ENCODE results near the gene GRAMD1B. TPM values are rescaled to one million over a fixed set of nuclear protein-coding genes. Genes with fewer than 3 reads are reported as not detected.
A peak's percentile ranks its signal among the peaks of the same experiment; 100 is the strongest.
"Not testable (repeated sequence)": the region's sequence is repeated elsewhere in the genome, so short reads cannot be mapped to it uniquely, and the experiment has no call there.

The GRAMD1B gene
- total RNA-seq, 1 donor from 2014 or later = 38.2 TPM

GRCh38 chr11:123547180-123547579 is 117.1 kb downstream of the GRAMD1B start:
- DNase-seq (ENCODE audit: low spot score) (no peak), ATAC-seq (no peak)
- intact Hi-C loops (cut with DNase I) = loop anchor here (5.0 kb wide), 1 partner anchor 35 kb away; no protein-coding TSS in a partner anchor

GRCh38 chr11:123548774-123549173 is 118.7 kb downstream of the GRAMD1B start:
- DNase-seq (ENCODE audit: low spot score) (no peak), ATAC-seq (no peak)
- intact Hi-C loops (cut with DNase I) = loop anchor here (5.0 kb wide), 1 partner anchor 36 kb away; no protein-coding TSS in a partner anchor

GRCh38 chr11:123549926-123550917 is 120.2 kb downstream of the GRAMD1B start:
- peak; percentile 40 for ATAC-seq
- intact Hi-C loops (cut with DNase I) = loop anchor here (5.0 kb wide), 1 partner anchor 38 kb away; no protein-coding TSS in a partner anchor
- no peak for DNase-seq (ENCODE audit: low spot score)

- DNase-seq (ENCODE audit: low spot score) (no peak), ATAC-seq (no peak)
- intact Hi-C loops (cut with DNase I) = no loop called here
Measured at GRCh38 chr11:123551079-123551478, 121.0 kb downstream of the GRAMD1B start.

GRCh38 chr11:123556633-123557032 is 126.6 kb downstream of the GRAMD1B start:
- DNase-seq (ENCODE audit: low spot score) = no peak
- ATAC-seq = no peak
- intact Hi-C loops (cut with DNase I) = no loop called here

GRCh38 chr11:123558536-123559315 is 128.7 kb downstream of the GRAMD1B start:
- DNase-seq (ENCODE audit: low spot score) (no peak), ATAC-seq (no peak)

GRCh38 chr11:123559523-123559955 is 129.5 kb downstream of the GRAMD1B start:
- intact Hi-C loops (cut with DNase I) = no loop called here
- DNase-seq (ENCODE audit: low spot score) (no peak), ATAC-seq (peak; percentile 12)

More at GRCh38 chr11:123558536-123559315, 128.7 kb downstream of the GRAMD1B start:
- intact Hi-C loops (cut with DNase I) = no loop called here

GRCh38 chr11:123560006-123560405 is 129.9 kb downstream of the GRAMD1B start:
- intact Hi-C loops (cut with DNase I) = no loop called here
- DNase-seq (ENCODE audit: low spot score) (peak; percentile 66), ATAC-seq (peak; percentile 90)

- intact Hi-C loops (cut with DNase I) = no loop called here
- ATAC-seq (no peak), DNase-seq (ENCODE audit: low spot score) (no peak)
Measured at GRCh38 chr11:123561431-123561800, 131.3 kb downstream of the GRAMD1B start.

- no peak for DNase-seq (ENCODE audit: low spot score)
- ATAC-seq = no peak
- intact Hi-C loops (cut with DNase I) = no loop called here
Measured at GRCh38 chr11:123562158-123562557, 132.1 kb downstream of the GRAMD1B start.

- ATAC-seq = no peak
- intact Hi-C loops (cut with DNase I) = no loop called here
- DNase-seq (ENCODE audit: low spot score) = no peak
Measured at GRCh38 chr11:123562829-123563228, 132.8 kb downstream of the GRAMD1B start.

GRCh38 chr11:123564221-123564620 is 134.2 kb downstream of the GRAMD1B start:
- ATAC-seq (no peak), DNase-seq (ENCODE audit: low spot score) (no peak)
- intact Hi-C loops (cut with DNase I) = no loop called here

- intact Hi-C loops (cut with DNase I) = no loop called here
- no peak for ATAC-seq
Measured at GRCh38 chr11:123566852-123567251, 136.8 kb downstream of the GRAMD1B start.

GRCh38 chr11:123567466-123567865 is 137.4 kb downstream of the GRAMD1B start:
- no peak for ATAC-seq
- intact Hi-C loops (cut with DNase I) = no loop called here
- DNase-seq (ENCODE audit: low spot score) = no peak

More at GRCh38 chr11:123566852-123567251, 136.8 kb downstream of the GRAMD1B start:
- DNase-seq (ENCODE audit: low spot score) = no peak

- DNase-seq (ENCODE audit: low spot score) (no peak), ATAC-seq (no peak)
- intact Hi-C loops (cut with DNase I) = no loop called here
Measured at GRCh38 chr11:123568367-123568870, 138.3 kb downstream of the GRAMD1B start.

- ATAC-seq = no peak
- intact Hi-C loops (cut with DNase I) = no loop called here
- no peak for DNase-seq (ENCODE audit: low spot score)
Measured at GRCh38 chr11:123569393-123569792, 139.3 kb downstream of the GRAMD1B start.

GRCh38 chr11:123570939-123571580 is 141.0 kb downstream of the GRAMD1B start:
- no peak for DNase-seq (ENCODE audit: low spot score)
- ATAC-seq = no peak
- intact Hi-C loops (cut with DNase I) = no loop called here

- DNase-seq (ENCODE audit: low spot score); intact Hi-C loops (cut with DNase I); ATAC-seq: not testable (repeated sequence)
Measured at GRCh38 chr11:123572791-123573190, 142.7 kb downstream of the GRAMD1B start.

- no peak for DNase-seq (ENCODE audit: low spot score)
- no peak for ATAC-seq
- intact Hi-C loops (cut with DNase I) = no loop called here
Measured at GRCh38 chr11:123573286-123573685, 143.2 kb downstream of the GRAMD1B start.

Measured in sciatic nerve (tissue), 2 donors.